Measurements from ENCODE around the gene TENM4.
"Not testable (repeated sequence)": the region's sequence is repeated elsewhere in the genome, so short reads cannot be mapped to it uniquely, and the experiment has no call there.

Gene TENM4

GRCh38 chr11:79198203-79198897 lies 242.5 kb downstream of the TENM4 start:
- H3K9me3 ChIP-seq (ENCODE audit: control insufficient read depth, low read length) = no peaks in the 10 kb centered on the region
- H3K4me3 ChIP-seq (ENCODE audit: insufficient read depth, low read depth, low read length) = no peak overlapping the region
- no peak overlapping the region for H3K27ac ChIP-seq (ENCODE audit: insufficient read depth, low read depth, low read length, poor library complexity, severe bottlenecking)
- no peaks in the 10 kb centered on the region for H3K4me1 ChIP-seq (ENCODE audit: control insufficient read depth, insufficient read depth, low read length)
- WGBS, 2 experiments = 95 to 97% methylated on average over 7 of the region's 7 CpGs
- no peaks in the 10 kb centered on the region for H3K27me3 ChIP-seq (ENCODE audit: control insufficient read depth, insufficient read depth, low read length, poor library complexity, severe bottlenecking)
- H3K36me3 ChIP-seq (ENCODE audit: control insufficient read depth, insufficient read depth, low read length) = no peaks in the 10 kb centered on the region

GRCh38 chr11:79196950-79197349 lies 243.9 kb downstream of the TENM4 start:
- H3K36me3 ChIP-seq (ENCODE audit: control insufficient read depth, insufficient read depth, low read length) = no peaks in the 10 kb centered on the region
- H3K9me3 ChIP-seq (ENCODE audit: control insufficient read depth, low read length) = no peaks in the 10 kb centered on the region
- no peak overlapping the region for H3K27ac ChIP-seq (ENCODE audit: insufficient read depth, low read depth, low read length, poor library complexity, severe bottlenecking)
- H3K4me3 ChIP-seq (ENCODE audit: insufficient read depth, low read depth, low read length) = no peak overlapping the region
- H3K27me3 ChIP-seq (ENCODE audit: control insufficient read depth, insufficient read depth, low read length, poor library complexity, severe bottlenecking) = no peaks in the 10 kb centered on the region
- 89 to 91% methylated on average over 4 of the region's 4 CpGs for WGBS, 2 experiments
- H3K4me1 ChIP-seq (ENCODE audit: control insufficient read depth, insufficient read depth, low read length) = no peaks in the 10 kb centered on the region

DNA sequence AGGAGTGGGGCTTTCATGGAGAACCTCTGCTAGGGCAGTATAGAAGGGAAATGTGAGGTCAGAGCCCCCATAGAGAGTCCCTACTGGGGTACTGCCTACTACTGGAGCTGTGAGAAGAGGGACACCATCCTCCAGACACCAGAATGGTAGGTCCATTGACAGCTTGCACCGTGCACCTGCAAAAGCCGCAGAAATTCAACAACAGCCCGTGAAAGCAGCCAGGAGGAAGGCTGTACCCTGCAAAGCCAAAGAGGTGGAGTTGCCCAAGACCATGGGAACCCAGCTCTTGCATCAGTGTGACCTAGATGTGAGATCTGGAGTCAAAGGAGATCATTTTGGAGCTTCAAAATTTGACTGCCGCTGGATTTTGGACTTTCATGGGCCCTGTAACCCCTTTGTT lies 245.6 kb downstream of the TENM4 start:
- Histone ChIP-seq H3K4me3 (ENCODE audit: insufficient read depth, low read depth, low read length) (no peak overlapping the region), H3K9me3 (ENCODE audit: control insufficient read depth, low read length) (no peaks in the 10 kb centered on the region), H3K27me3 (ENCODE audit: control insufficient read depth, insufficient read depth, low read length, poor library complexity, severe bottlenecking) (no peaks in the 10 kb centered on the region), H3K36me3 (ENCODE audit: control insufficient read depth, insufficient read depth, low read length) (no peaks in the 10 kb centered on the region), H3K27ac (ENCODE audit: insufficient read depth, low read depth, low read length, poor library complexity, severe bottlenecking) (no peak overlapping the region), H3K4me1 (ENCODE audit: control insufficient read depth, insufficient read depth, low read length) (no peaks in the 10 kb centered on the region)
- WGBS, 2 experiments = 91 to 94% methylated on average over 4 of the region's 4 CpGs

- no peaks in the 10 kb centered on the region for H3K27me3 ChIP-seq (ENCODE audit: control insufficient read depth, insufficient read depth, low read length, poor library complexity, severe bottlenecking)
- H3K4me1 ChIP-seq (ENCODE audit: control insufficient read depth, insufficient read depth, low read length) = no peaks in the 10 kb centered on the region
- no peak overlapping the region for H3K4me3 ChIP-seq (ENCODE audit: insufficient read depth, low read depth, low read length)
- WGBS, 2 experiments = 94 to 96% methylated on average over 7 of the region's 7 CpGs
- no peaks in the 10 kb centered on the region for H3K36me3 ChIP-seq (ENCODE audit: control insufficient read depth, insufficient read depth, low read length)
- H3K9me3 ChIP-seq (ENCODE audit: control insufficient read depth, low read length) = no peaks in the 10 kb centered on the region
- no peak overlapping the region for H3K27ac ChIP-seq (ENCODE audit: insufficient read depth, low read depth, low read length, poor library complexity, severe bottlenecking)
These were observed 247.0 kb downstream of the TENM4 start for GRCh38 chr11:79193663-79194310.

- Histone ChIP-seq H3K27me3 (ENCODE audit: control insufficient read depth, insufficient read depth, low read length, poor library complexity, severe bottlenecking) (no peaks in the 10 kb centered on the region), H3K9me3 (ENCODE audit: control insufficient read depth, low read length) (no peaks in the 10 kb centered on the region), H3K27ac (ENCODE audit: insufficient read depth, low read depth, low read length, poor library complexity, severe bottlenecking) (no peak overlapping the region), H3K4me3 (ENCODE audit: insufficient read depth, low read depth, low read length) (no peak overlapping the region), H3K36me3 (ENCODE audit: control insufficient read depth, insufficient read depth, low read length) (no peaks in the 10 kb centered on the region), H3K4me1 (ENCODE audit: control insufficient read depth, insufficient read depth, low read length) (no peaks in the 10 kb centered on the region)
- WGBS, 2 experiments = 68 to 71% methylated on average over 2 of the region's 2 CpGs
These were observed 248.0 kb downstream of the TENM4 start for GRCh38 chr11:79192836-79193235.

DNA sequence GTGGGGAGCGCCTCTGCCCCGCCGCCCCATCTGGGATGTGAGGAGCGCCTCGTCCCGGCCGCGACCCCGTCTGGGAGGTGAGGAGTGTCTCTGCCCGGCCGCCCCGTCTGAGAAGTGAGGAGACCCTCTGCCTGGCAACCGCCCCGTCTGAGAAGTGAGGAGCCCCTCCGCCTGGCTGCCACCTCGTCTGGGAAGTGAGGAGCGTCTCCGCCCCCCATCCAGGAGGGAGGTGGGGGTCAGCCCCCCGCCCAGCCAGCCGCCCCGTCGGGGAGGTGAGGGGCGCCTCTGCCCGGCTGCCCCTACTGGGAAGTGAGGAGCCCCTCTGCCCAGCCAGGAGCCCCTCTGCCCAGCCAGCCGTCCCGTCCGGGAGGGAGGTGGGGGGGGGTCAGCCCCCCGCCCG lies 249.1 kb downstream of the TENM4 start:
- H3K27me3 ChIP-seq (ENCODE audit: control insufficient read depth, insufficient read depth, low read length, poor library complexity, severe bottlenecking); H3K36me3 ChIP-seq (ENCODE audit: control insufficient read depth, insufficient read depth, low read length); H3K9me3 ChIP-seq (ENCODE audit: control insufficient read depth, low read length); H3K4me1 ChIP-seq (ENCODE audit: control insufficient read depth, insufficient read depth, low read length); H3K4me3 ChIP-seq (ENCODE audit: insufficient read depth, low read depth, low read length); H3K27ac ChIP-seq (ENCODE audit: insufficient read depth, low read depth, low read length, poor library complexity, severe bottlenecking): not testable (repeated sequence)
- 96% methylated on average over 28 to 29 of the region's 29 CpGs for WGBS, 2 experiments

- not testable (repeated sequence) for H3K36me3 ChIP-seq (ENCODE audit: control insufficient read depth, insufficient read depth, low read length); H3K4me1 ChIP-seq (ENCODE audit: control insufficient read depth, insufficient read depth, low read length); H3K4me3 ChIP-seq (ENCODE audit: insufficient read depth, low read depth, low read length); H3K27me3 ChIP-seq (ENCODE audit: control insufficient read depth, insufficient read depth, low read length, poor library complexity, severe bottlenecking); H3K9me3 ChIP-seq (ENCODE audit: control insufficient read depth, low read length); H3K27ac ChIP-seq (ENCODE audit: insufficient read depth, low read depth, low read length, poor library complexity, severe bottlenecking)
- 88 to 100% methylated on average over 1 of the region's 10 CpGs for WGBS, 2 experiments
These were observed 250.3 kb downstream of the TENM4 start for GRCh38 chr11:79190553-79190952.

DNA sequence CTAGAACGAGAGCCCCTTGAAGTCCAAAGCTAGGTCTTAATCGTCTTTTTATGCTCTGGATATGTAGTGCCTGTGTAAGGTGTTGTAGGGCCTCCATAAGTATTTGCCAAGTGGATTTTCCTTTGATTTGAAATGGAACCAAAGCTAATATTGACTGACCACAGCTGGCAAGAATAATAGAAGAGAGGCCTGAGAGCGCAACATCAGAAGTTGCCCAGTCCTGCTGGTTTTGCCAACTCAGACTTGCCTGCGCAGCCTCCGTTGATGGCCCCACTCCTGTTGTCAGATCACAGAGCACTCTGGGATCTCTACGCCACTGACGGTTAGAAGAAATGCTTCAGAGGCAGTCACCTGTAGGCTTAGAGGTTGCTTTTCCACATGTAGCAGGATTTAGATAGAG lies 251.2 kb downstream of the TENM4 start:
- 94 to 95% methylated on average over 7 of the region's 7 CpGs for WGBS, 2 experiments
- no peaks in the 10 kb centered on the region for H3K4me1 ChIP-seq (ENCODE audit: control insufficient read depth, insufficient read depth, low read length)
- H3K27ac ChIP-seq (ENCODE audit: insufficient read depth, low read depth, low read length, poor library complexity, severe bottlenecking) = no peak overlapping the region
- no peaks in the 10 kb centered on the region for H3K36me3 ChIP-seq (ENCODE audit: control insufficient read depth, insufficient read depth, low read length)
- no peaks in the 10 kb centered on the region for H3K9me3 ChIP-seq (ENCODE audit: control insufficient read depth, low read length)
- no peak overlapping the region for H3K4me3 ChIP-seq (ENCODE audit: insufficient read depth, low read depth, low read length)
- H3K27me3 ChIP-seq (ENCODE audit: control insufficient read depth, insufficient read depth, low read length, poor library complexity, severe bottlenecking) = no peaks in the 10 kb centered on the region

GRCh38 chr11:79189055-79189454 lies 251.8 kb downstream of the TENM4 start:
- WGBS, 2 experiments = 94 to 100% methylated on average over 1 to 2 of the region's 2 CpGs

GRCh38 chr11:79186669-79187068 lies 254.2 kb downstream of the TENM4 start:
- H3K27ac ChIP-seq (ENCODE audit: insufficient read depth, low read depth, low read length, poor library complexity, severe bottlenecking) = no peak overlapping the region
- H3K36me3 ChIP-seq (ENCODE audit: control insufficient read depth, insufficient read depth, low read length) = no peaks in the 10 kb centered on the region
- H3K4me1 ChIP-seq (ENCODE audit: control insufficient read depth, insufficient read depth, low read length) = no peaks in the 10 kb centered on the region
- no peaks in the 10 kb centered on the region for H3K27me3 ChIP-seq (ENCODE audit: control insufficient read depth, insufficient read depth, low read length, poor library complexity, severe bottlenecking)
- 80 to 94% methylated on average over 1 to 3 of the region's 3 CpGs for WGBS, 2 experiments
- H3K9me3 ChIP-seq (ENCODE audit: control insufficient read depth, low read length) = no peaks in the 10 kb centered on the region
- no peak overlapping the region for H3K4me3 ChIP-seq (ENCODE audit: insufficient read depth, low read depth, low read length)

More at GRCh38 chr11:79189055-79189454, 251.8 kb downstream of the TENM4 start:
- no peaks in the 10 kb centered on the region for H3K4me1 ChIP-seq (ENCODE audit: control insufficient read depth, insufficient read depth, low read length)
- no peaks in the 10 kb centered on the region for H3K36me3 ChIP-seq (ENCODE audit: control insufficient read depth, insufficient read depth, low read length)
- H3K4me3 ChIP-seq (ENCODE audit: insufficient read depth, low read depth, low read length) = no peak overlapping the region
- H3K9me3 ChIP-seq (ENCODE audit: control insufficient read depth, low read length) = no peaks in the 10 kb centered on the region
- H3K27ac ChIP-seq (ENCODE audit: insufficient read depth, low read depth, low read length, poor library complexity, severe bottlenecking) = no peak overlapping the region
- H3K27me3 ChIP-seq (ENCODE audit: control insufficient read depth, insufficient read depth, low read length, poor library complexity, severe bottlenecking) = no peaks in the 10 kb centered on the region

Data from ectodermal cell (in vitro differentiated cells).